Fibroblast of peridontal ligament (primary cell): ENCODE data around the gene BPGM.

Source experiments
- DNase-seq: peaks from one replicate; pipeline ENCODE4 v3.0.0-alpha.2; 2010; ENCODE audit errors: extremely low read depth

BPGM gene

GRCh38 chr7:134697205-134697886, 50.7 kb downstream of the BPGM start:
- no peak for DNase-seq

- DNase-seq = no peak
These were observed 51.8 kb downstream of the BPGM start for GRCh38 chr7:134698481-134698880.

GRCh38 chr7:134699021-134699818, 52.6 kb downstream of the BPGM start:
- no peak for DNase-seq

- peak; percentile 92 for DNase-seq
These were observed 53.2 kb downstream of the BPGM start for GRCh38 chr7:134699899-134700298.

GRCh38 chr7:134701272-134701671, 54.6 kb downstream of the BPGM start:
- DNase-seq = peak; percentile 59

GRCh38 chr7:134702366-134703240, 56.0 kb downstream of the BPGM start:
- DNase-seq = peak; percentile 76

- DNase-seq = no peak
These were observed 56.6 kb downstream of the BPGM start for GRCh38 chr7:134703241-134703594.

GRCh38 chr7:134703782-134704181, 57.1 kb downstream of the BPGM start:
- peak; percentile 83 for DNase-seq

- DNase-seq = no peak
These were observed 58.2 kb downstream of the BPGM start for GRCh38 chr7:134704827-134705226.

GRCh38 chr7:134705716-134706115, 59.1 kb downstream of the BPGM start:
- DNase-seq = peak; percentile 74

- DNase-seq = no peak
These were observed 59.8 kb downstream of the BPGM start for GRCh38 chr7:134706468-134706867.

GRCh38 chr7:134707663-134708378, 61.2 kb downstream of the BPGM start:
- DNase-seq = no peak

- no peak for DNase-seq
These were observed 62.0 kb downstream of the BPGM start for GRCh38 chr7:134708692-134709091.

GRCh38 chr7:134709197-134709596, 62.5 kb downstream of the BPGM start:
- DNase-seq = no peak

GRCh38 chr7:134710511-134710853, 63.8 kb downstream of the BPGM start:
- DNase-seq = no peak

- DNase-seq = peak; percentile 71
These were observed 64.4 kb downstream of the BPGM start for GRCh38 chr7:134710854-134711624.

- DNase-seq = peak; percentile 69
These were observed 65.5 kb downstream of the BPGM start for GRCh38 chr7:134712196-134712595.

GRCh38 chr7:134714470-134715205, 68.0 kb downstream of the BPGM start:
- no peak for DNase-seq

GRCh38 chr7:134718211-134718875, 71.7 kb downstream of the BPGM start:
- no peak for DNase-seq
